Activated CD8-positive, alpha-beta memory T cell treated with anti-CD3 and anti-CD28 coated beads, Interleukin-2, amount 10 ng/mL, durations not matched to agents 7 days and 5 days (primary cell): ENCODE results near the gene PODNL1. TPM values are rescaled to one million over a fixed set of nuclear protein-coding genes. Genes with fewer than 3 reads are reported as not detected.
"Not testable (repeated sequence)": the region's sequence is repeated elsewhere in the genome, so short reads cannot be mapped to it uniquely, and the experiment has no call there.

Experiments used
- ATAC-seq: fragments of 150-1000 bp; cut with Tn5 transposase; one replicate; pipeline ENCODE4 v1.10.0; 2021; ENCODE audit warnings: moderate library complexity
- CTCF ChIA-PET: fragments of 350-600 bp; sonication (Branson Sonifier 250); formaldehyde crosslinking; loops from one replicate; lab custom pipeline; 2021; ENCODE audit warnings: antibody characterized with exemption; lab: Charles Lee
- DNase-seq: peaks from one replicate; pipeline ENCODE4 v3.0.0-alpha.2; 2020
- H3K27ac Mint-ChIP-seq: one replicate; pipeline ENCODE4 v1.8.0; 2021; ENCODE audit warnings: mild to moderate bottlenecking, mixed read lengths
- H3K27me3 Mint-ChIP-seq: one replicate; pipeline ENCODE4 v1.8.0; 2021; ENCODE audit warnings: mixed read lengths
- H3K36me3 Mint-ChIP-seq: one replicate; pipeline ENCODE4 v1.8.0; 2021; ENCODE audit warnings: mild to moderate bottlenecking, mixed read lengths
- H3K4me1 Mint-ChIP-seq: one replicate; pipeline ENCODE4 v1.8.0; 2021; ENCODE audit warnings: mixed read lengths
- H3K4me3 Mint-ChIP-seq: one replicate; pipeline ENCODE4 v1.8.0; 2021; ENCODE audit warnings: mild to moderate bottlenecking, moderate library complexity, mixed read lengths
- H3K9me3 Mint-ChIP-seq: one replicate; pipeline ENCODE4 v1.8.0; 2022; ENCODE audit warnings: low read depth, mixed read lengths
- total RNA-seq, 2 experiments: library from RNA; stranded (reverse); gene quantifications; one replicate each; pipeline ENCODE4 v1.2.3, GENCODE V29; 2021

PODNL1 gene
- total RNA-seq, 2 experiments from 2014 or later, result 0.29 to 0.47 TPM

DNA sequence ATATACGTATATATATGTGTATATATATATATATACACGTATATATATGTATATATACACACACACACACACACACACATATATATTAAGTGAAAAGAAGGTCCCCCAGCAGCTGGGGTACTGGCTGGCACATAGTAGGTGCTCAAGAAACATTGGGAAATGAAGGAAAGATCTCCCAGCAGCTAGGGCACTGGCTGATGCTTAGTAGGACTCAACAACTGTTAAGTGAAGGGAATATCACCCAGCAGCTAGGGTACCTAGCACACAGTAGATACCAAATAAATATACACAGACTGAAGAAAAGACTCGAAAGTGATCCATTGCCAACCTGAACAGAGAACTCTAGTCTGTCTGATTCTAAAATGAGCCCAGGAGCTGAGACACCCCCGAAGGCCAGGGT lies 12.2 kb downstream of the PODNL1 start:
- Mint-ChIP-seq H3K36me3 (peaks cover 19% of the 10 kb centered on the region), H3K4me1 (peaks cover 3% of the 10 kb centered on the region), H3K27ac (no peak overlapping the region), H3K27me3 (no peaks in the 10 kb centered on the region), H3K4me3 (no peak overlapping the region), H3K9me3 (no peaks in the 10 kb centered on the region)
- ATAC-seq (no peak), DNase-seq (no peak)
- CTCF ChIA-PET, result interaction anchor here (0.8 kb wide), 1 partner anchor 148 kb away, joined by 3 read pairs; no protein-coding TSS in a partner anchor

DNA sequence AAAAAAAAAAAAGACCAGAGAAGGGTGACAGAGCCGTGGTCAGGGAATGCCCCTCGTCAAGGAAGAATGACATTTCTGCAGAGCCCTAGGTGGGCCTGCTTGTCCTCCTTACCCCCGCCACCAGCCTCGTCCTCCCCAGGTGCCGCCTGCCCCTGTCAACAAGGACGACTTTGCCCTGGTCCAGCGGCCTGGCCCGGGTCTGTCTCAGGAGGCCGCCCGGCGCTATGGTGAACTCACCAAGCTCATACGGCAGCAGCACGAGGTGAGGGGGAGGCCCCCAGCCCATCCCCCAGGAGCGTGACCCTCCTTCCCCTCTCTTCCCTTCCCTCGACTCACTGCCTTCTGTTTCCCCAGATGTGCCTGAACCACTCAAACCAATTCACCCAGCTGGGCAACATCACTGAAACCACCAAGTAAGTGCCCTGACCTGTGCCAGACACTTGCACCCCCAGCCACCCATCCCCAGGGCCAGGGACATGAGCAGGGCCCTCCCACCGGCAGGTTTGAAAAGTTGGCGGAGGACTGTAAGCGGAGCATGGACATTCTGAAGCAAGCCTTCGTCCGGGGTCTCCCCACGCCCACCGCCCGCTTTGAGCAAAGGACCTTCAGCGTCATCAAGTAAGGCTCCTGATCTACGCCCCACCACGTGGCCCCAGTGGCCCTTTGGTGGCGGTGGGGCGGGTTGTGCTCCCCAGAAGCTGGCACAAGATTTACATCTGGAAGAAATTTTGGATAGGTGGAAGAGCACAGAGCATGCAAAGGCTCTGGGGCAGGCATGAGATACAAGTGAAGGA lies 14.8 kb downstream of the PODNL1 start:
- Mint-ChIP-seq H3K4me1 (peaks cover 4% of the 10 kb centered on the region), H3K27me3 (no peaks in the 10 kb centered on the region), H3K36me3 (peaks cover 31% of the 10 kb centered on the region), H3K9me3 (no peaks in the 10 kb centered on the region), H3K27ac (no peak overlapping the region), H3K4me3 (no peak overlapping the region)
- DNase-seq, result no peak
- CTCF ChIA-PET, result interaction anchor here (0.6 kb wide), 2 partner anchors 21 to 122 kb away, joined by 3 read pairs; no protein-coding TSS in a partner anchor
- no peak for ATAC-seq

GRCh38 chr19:13922118-13922517 lies 16.1 kb downstream of the PODNL1 start:
- CTCF ChIA-PET, H3K4me1 Mint-ChIP-seq, ATAC-seq, H3K4me3 Mint-ChIP-seq, H3K9me3 Mint-ChIP-seq, H3K27me3 Mint-ChIP-seq, DNase-seq: not testable (repeated sequence)
- peaks cover 28% of the 10 kb centered on the region for H3K36me3 Mint-ChIP-seq
- peak overlapping the region; percentile 16 for H3K27ac Mint-ChIP-seq

GRCh38 chr19:13920940-13921747 lies 17.1 kb downstream of the PODNL1 start:
- CTCF ChIA-PET, result interaction anchor here (0.9 kb wide), 1 partner anchor 24 kb away, joined by 3 read pairs; no protein-coding TSS in a partner anchor
- Mint-ChIP-seq H3K36me3 (peaks cover 28% of the 10 kb centered on the region), H3K4me1 (peaks cover 4% of the 10 kb centered on the region), H3K27ac (peak overlapping the region; percentile 76), H3K9me3 (no peaks in the 10 kb centered on the region), H3K4me3 (no peak overlapping the region), H3K27me3 (no peaks in the 10 kb centered on the region)
- ATAC-seq (peak; percentile 83), DNase-seq (peak; percentile 70)

DNA sequence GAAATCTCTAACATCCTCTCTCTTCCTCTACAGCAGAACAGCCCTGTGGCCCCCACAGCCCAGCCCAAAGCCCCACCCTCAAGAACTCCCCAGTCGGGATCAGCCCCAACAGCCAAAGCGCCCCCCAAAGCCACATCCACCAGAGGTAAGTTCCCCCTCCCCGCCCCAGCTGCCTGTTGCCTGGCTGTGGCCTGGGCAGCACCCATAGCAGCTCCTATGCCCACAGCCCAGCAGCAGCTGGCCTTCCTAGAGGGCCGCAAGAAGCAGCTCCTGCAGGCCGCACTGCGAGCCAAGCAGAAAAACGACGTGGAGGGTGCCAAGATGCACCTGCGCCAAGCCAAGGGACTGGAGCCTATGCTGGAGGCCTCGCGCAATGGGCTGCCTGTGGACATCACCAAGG lies 17.7 kb downstream of the PODNL1 start:
- H3K4me3 Mint-ChIP-seq, result no peak overlapping the region
- peaks cover 28% of the 10 kb centered on the region for H3K36me3 Mint-ChIP-seq
- no peak overlapping the region for H3K27ac Mint-ChIP-seq
- H3K27me3 Mint-ChIP-seq, result no peaks in the 10 kb centered on the region
- CTCF ChIA-PET, result no interaction called here
- no peak for DNase-seq
- H3K9me3 Mint-ChIP-seq, result no peaks in the 10 kb centered on the region
- ATAC-seq, result peak; percentile 14
- peaks cover 4% of the 10 kb centered on the region for H3K4me1 Mint-ChIP-seq

DNA sequence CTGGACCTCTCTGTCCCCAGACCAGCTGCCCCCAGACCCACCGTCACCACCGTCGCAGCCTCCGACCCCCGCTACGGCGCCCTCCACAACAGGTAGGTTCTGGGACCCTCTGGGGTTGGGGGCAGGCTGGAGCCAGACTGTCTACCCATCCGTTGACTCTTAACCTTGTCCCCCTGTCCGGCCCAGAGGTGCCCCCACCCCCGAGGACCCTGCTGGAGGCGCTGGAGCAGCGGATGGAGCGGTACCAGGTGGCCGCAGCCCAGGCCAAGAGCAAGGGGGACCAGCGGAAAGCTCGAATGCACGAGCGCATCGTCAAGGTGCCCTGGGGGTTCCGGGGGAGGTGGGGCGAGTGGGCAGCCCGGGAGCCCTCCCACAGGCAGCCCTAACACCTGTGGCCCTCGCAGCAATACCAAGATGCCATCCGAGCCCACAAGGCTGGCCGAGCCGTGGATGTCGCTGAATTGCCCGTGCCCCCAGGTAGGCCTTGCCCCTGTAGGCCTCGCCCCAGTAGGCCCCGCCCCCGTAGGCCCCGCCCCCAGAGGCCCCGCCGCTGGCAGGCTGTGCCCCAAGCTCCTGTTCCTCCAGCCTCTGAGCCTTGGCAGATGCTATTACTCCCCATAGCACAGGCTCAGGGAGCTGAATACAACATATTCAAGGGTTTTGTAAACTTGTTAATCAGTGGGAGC lies 19.3 kb downstream of the PODNL1 start:
- DNase-seq (no peak), ATAC-seq (no peak)
- CTCF ChIA-PET, result no interaction called here
- H3K36me3 Mint-ChIP-seq, result peaks cover 28% of the 10 kb centered on the region
- no peaks in the 10 kb centered on the region for H3K9me3 Mint-ChIP-seq
- H3K4me1 Mint-ChIP-seq, result peaks cover 4% of the 10 kb centered on the region
- no peak overlapping the region for H3K27ac Mint-ChIP-seq
- H3K4me3 Mint-ChIP-seq, result no peak overlapping the region
- no peaks in the 10 kb centered on the region for H3K27me3 Mint-ChIP-seq

- Mint-ChIP-seq H3K36me3 (peaks cover 30% of the 10 kb centered on the region), H3K27me3 (no peaks in the 10 kb centered on the region), H3K4me3 (no peak overlapping the region), H3K4me1 (peaks cover 4% of the 10 kb centered on the region), H3K9me3 (no peaks in the 10 kb centered on the region), H3K27ac (no peak overlapping the region)
- ATAC-seq, result no peak
- DNase-seq, result no peak
- CTCF ChIA-PET, result interaction anchor here (1.4 kb wide), 1 partner anchor 130 kb away, joined by 3 read pairs; no protein-coding TSS in a partner anchor
Measured at GRCh38 chr19:13917888-13918406, 20.3 kb downstream of the PODNL1 start.

- Mint-ChIP-seq H3K36me3 (peaks cover 13% of the 10 kb centered on the region), H3K4me1 (no peaks in the 10 kb centered on the region)
- CTCF ChIA-PET, result interaction anchor here (0.7 to 1.1 kb wide), 2 partner anchors 12 to 129 kb away, joined by 3 read pairs; no protein-coding TSS in a partner anchor
Measured at GRCh38 chr19:13914777-13915176, 23.4 kb downstream of the PODNL1 start.

DNA sequence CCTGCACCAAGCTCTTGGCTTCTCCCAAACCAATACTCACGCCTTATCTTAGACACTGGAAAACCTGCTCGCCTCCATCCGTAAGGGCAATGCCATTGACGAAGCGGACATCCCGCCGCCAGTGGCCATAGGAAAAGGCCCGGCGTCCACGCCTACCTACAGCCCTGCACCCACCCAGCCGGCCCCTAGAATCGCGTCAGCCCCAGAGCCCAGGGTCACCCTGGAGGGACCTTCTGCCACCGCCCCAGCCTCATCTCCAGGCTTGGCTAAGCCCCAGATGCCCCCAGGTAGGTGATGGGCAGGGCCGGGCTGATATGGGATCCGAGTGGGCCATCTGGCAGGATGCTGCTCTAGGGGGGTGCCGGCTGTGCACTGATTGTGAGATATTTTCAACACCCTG lies 24.9 kb downstream of the PODNL1 start:
- Mint-ChIP-seq H3K36me3 (peaks cover 13% of the 10 kb centered on the region), H3K4me1 (no peaks in the 10 kb centered on the region), H3K4me3 (no peak overlapping the region), H3K27ac (no peak overlapping the region), H3K9me3 (no peaks in the 10 kb centered on the region), H3K27me3 (no peaks in the 10 kb centered on the region)
- no peak for ATAC-seq
- CTCF ChIA-PET, result interaction anchor here (1.0 kb wide), 1 partner anchor 130 kb away, joined by 3 read pairs; no protein-coding TSS in a partner anchor
- no peak for DNase-seq

More at GRCh38 chr19:13914777-13915176, 23.4 kb downstream of the PODNL1 start:
- Mint-ChIP-seq H3K4me3 (no peak overlapping the region), H3K27ac (no peak overlapping the region), H3K9me3 (no peaks in the 10 kb centered on the region), H3K27me3 (no peaks in the 10 kb centered on the region)
- DNase-seq, result no peak
- ATAC-seq, result no peak

GRCh38 chr19:13909430-13909829 lies 28.8 kb downstream of the PODNL1 start:
- no peaks in the 10 kb centered on the region for H3K27me3 Mint-ChIP-seq
- no peak overlapping the region for H3K4me3 Mint-ChIP-seq
- peaks cover 17% of the 10 kb centered on the region for H3K4me1 Mint-ChIP-seq
- H3K27ac Mint-ChIP-seq, result no peak overlapping the region
- no peaks in the 10 kb centered on the region for H3K9me3 Mint-ChIP-seq
- no peak for DNase-seq
- ATAC-seq, result no peak
- CTCF ChIA-PET, result interaction anchor here (1.2 kb wide), 1 partner anchor 149 kb away, joined by 4 read pairs; no protein-coding TSS in a partner anchor
- H3K36me3 Mint-ChIP-seq, result peaks cover 13% of the 10 kb centered on the region

- no peak overlapping the region for H3K27ac Mint-ChIP-seq
- no peaks in the 10 kb centered on the region for H3K9me3 Mint-ChIP-seq
- no peak for ATAC-seq
- H3K36me3 Mint-ChIP-seq, result peaks cover 13% of the 10 kb centered on the region
- peaks cover 17% of the 10 kb centered on the region for H3K4me1 Mint-ChIP-seq
- no peak overlapping the region for H3K4me3 Mint-ChIP-seq
- DNase-seq, result no peak
- CTCF ChIA-PET, result interaction anchor here (1.2 kb wide), 1 partner anchor 150 kb away, joined by 4 read pairs; no protein-coding TSS in a partner anchor
- no peaks in the 10 kb centered on the region for H3K27me3 Mint-ChIP-seq
Measured at GRCh38 chr19:13908674-13909073, 29.5 kb downstream of the PODNL1 start.

DNA sequence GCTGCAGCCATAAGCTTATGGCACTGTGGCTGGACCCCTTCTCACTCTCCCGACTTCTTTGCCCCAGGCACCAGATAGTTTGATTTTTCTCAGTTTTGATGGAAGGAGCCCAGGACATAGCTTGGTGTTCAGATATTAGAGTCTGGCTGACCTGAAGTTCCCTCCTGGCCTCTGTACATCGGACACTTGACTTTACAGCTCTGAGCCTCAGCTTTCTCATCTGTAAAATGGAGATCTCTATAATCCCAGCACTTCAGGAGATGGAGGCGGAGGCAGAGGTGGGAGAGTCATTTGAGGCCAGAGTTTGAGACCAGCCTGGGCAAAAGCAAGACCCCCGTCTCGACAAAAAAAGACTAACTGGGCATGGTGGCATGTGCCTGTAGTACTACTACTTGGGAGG lies 31.3 kb downstream of the PODNL1 start:
- Mint-ChIP-seq H3K9me3 (no peaks in the 10 kb centered on the region), H3K36me3 (peaks cover 11% of the 10 kb centered on the region), H3K4me3 (peak overlapping the region; percentile 80), H3K27me3 (no peaks in the 10 kb centered on the region), H3K27ac (no peak overlapping the region), H3K4me1 (peaks cover 20% of the 10 kb centered on the region)
- DNase-seq (no peak), ATAC-seq (no peak)
- CTCF ChIA-PET, result interaction anchor here (0.7 to 2.7 kb wide), 5 partner anchors 20 to 168 kb away, joined by 3 to 17 read pairs (median 3); partner anchors contain the start of gene MISP3
